KMS-11 (cell line): ENCODE measurements around the gene ROS1.

Source experiments
- H2AFZ ChIP-seq: fragments of 200-600 bp; sonication (generic); 2 replicates; pipeline ENCODE4 v1.6.1; 2016; ENCODE audit warnings: antibody characterized with exemption, mixed run types, low read depth
- H3K27ac ChIP-seq: fragments of 200-600 bp; sonication (generic); 2 replicates; pipeline ENCODE4 v1.6.1; 2016; ENCODE audit warnings: mild to moderate bottlenecking, mixed run types
- H3K27me3 ChIP-seq: fragments of 200-600 bp; sonication (generic); 2 replicates; pipeline ENCODE4 v1.6.1; 2017; ENCODE audit warnings: mild to moderate bottlenecking, low read depth, mixed run types, moderate library complexity; ENCODE audit not compliant: insufficient read depth
- H3K36me3 ChIP-seq: fragments of 200-600 bp; sonication (generic); 2 replicates; pipeline ENCODE4 v1.6.1; 2017; ENCODE audit warnings: mild to moderate bottlenecking, mixed run types; ENCODE audit not compliant: insufficient read depth
- H3K4me1 ChIP-seq: fragments of 200-600 bp; sonication (generic); 2 replicates; pipeline ENCODE4 v1.6.1; 2016; ENCODE audit warnings: mild to moderate bottlenecking, low read depth, mixed run types; ENCODE audit not compliant: poor library complexity, severe bottlenecking
- H3K4me2 ChIP-seq: fragments of 200-600 bp; sonication (generic); 2 replicates; pipeline ENCODE4 v1.7.0; 2016; ENCODE audit warnings: mild to moderate bottlenecking, mixed run types
- H3K4me3 ChIP-seq: fragments of 200-600 bp; sonication (generic); IDR thresholded peaks from 2 replicates; pipeline ENCODE4 v1.6.1; 2017; ENCODE audit warnings: low read depth, low read length, mixed read lengths; ENCODE audit not compliant: insufficient read depth
- H3K79me2 ChIP-seq: fragments of 200-600 bp; sonication (generic); 2 replicates; pipeline ENCODE4 v1.6.1; 2016; ENCODE audit warnings: low read depth, mixed run types; ENCODE audit not compliant: insufficient read depth
- H3K9ac ChIP-seq: fragments of 200-600 bp; sonication (generic); 2 replicates; pipeline ENCODE4 v1.6.1; 2016; ENCODE audit warnings: mild to moderate bottlenecking, mixed run types
- H4K20me1 ChIP-seq: fragments of 200-600 bp; sonication (generic); 2 replicates; pipeline ENCODE4 v1.6.1; 2016; ENCODE audit warnings: mild to moderate bottlenecking, mixed run types; ENCODE audit not compliant: insufficient read depth
- CTCF ChIP-seq: fragments of 200-600 bp; sonication (generic); conservative IDR thresholded peaks from 2 replicates; pipeline ENCODE4 v1.6.1; 2017; ENCODE audit warnings: low read depth, mild to moderate bottlenecking, antibody characterized with exemption, low read length, moderate library complexity, mixed read lengths

Gene ROS1

GRCh38 chr6:117432273-117432672 lies 6.5 kb upstream of the ROS1 start:
- Histone ChIP-seq H3K79me2 (no peaks in the 10 kb centered on the region), H3K4me3 (no peak overlapping the region), H3K27ac (no peak overlapping the region), H3K4me2 (no peak overlapping the region), H3K4me1 (no peaks in the 10 kb centered on the region), H3K36me3 (no peaks in the 10 kb centered on the region), H2AFZ (no peak overlapping the region), H3K9ac (no peak overlapping the region), H4K20me1 (no peaks in the 10 kb centered on the region), H3K27me3 (no peaks in the 10 kb centered on the region)
- TF ChIP-seq CTCF = no peak

GRCh38 chr6:117423754-117424153 lies 2.0 kb downstream of the ROS1 start:
- Histone ChIP-seq H3K4me1 (no peaks in the 10 kb centered on the region), H4K20me1 (no peaks in the 10 kb centered on the region), H3K9ac (no peak overlapping the region), H3K36me3 (no peaks in the 10 kb centered on the region), H3K4me2 (no peak overlapping the region), H3K79me2 (no peaks in the 10 kb centered on the region), H3K27me3 (no peaks in the 10 kb centered on the region), H3K27ac (no peak overlapping the region), H2AFZ (no peak overlapping the region), H3K4me3 (no peak overlapping the region)
- TF ChIP-seq CTCF = no peak

GRCh38 chr6:117418320-117418719 lies 7.4 kb downstream of the ROS1 start:
- TF ChIP-seq CTCF = no peak
- no peak overlapping the region for H3K4me2 ChIP-seq
- no peak overlapping the region for H3K27ac ChIP-seq
- H3K36me3 ChIP-seq = no peaks in the 10 kb centered on the region
- no peak overlapping the region for H2AFZ ChIP-seq
- H3K4me1 ChIP-seq = no peaks in the 10 kb centered on the region
- no peak overlapping the region for H3K9ac ChIP-seq
- H3K79me2 ChIP-seq = no peaks in the 10 kb centered on the region
- H4K20me1 ChIP-seq = no peaks in the 10 kb centered on the region
- no peak overlapping the region for H3K4me3 ChIP-seq
- no peaks in the 10 kb centered on the region for H3K27me3 ChIP-seq

GRCh38 chr6:117417851-117418250 lies 7.9 kb downstream of the ROS1 start:
- no peaks in the 10 kb centered on the region for H3K36me3 ChIP-seq
- TF ChIP-seq CTCF = no peak
- no peaks in the 10 kb centered on the region for H3K79me2 ChIP-seq
- no peaks in the 10 kb centered on the region for H4K20me1 ChIP-seq
- no peak overlapping the region for H3K27ac ChIP-seq
- H3K27me3 ChIP-seq = no peaks in the 10 kb centered on the region
- no peak overlapping the region for H2AFZ ChIP-seq
- no peak overlapping the region for H3K9ac ChIP-seq
- H3K4me1 ChIP-seq = no peaks in the 10 kb centered on the region
- no peak overlapping the region for H3K4me3 ChIP-seq
- no peak overlapping the region for H3K4me2 ChIP-seq

- TF ChIP-seq CTCF = no peak
Measured at GRCh38 chr6:117414770-117415169, 11.0 kb downstream of the ROS1 start.

More at GRCh38 chr6:117414770-117415169, 11.0 kb downstream of the ROS1 start:
- Histone ChIP-seq H2AFZ (no peak overlapping the region), H4K20me1 (no peaks in the 10 kb centered on the region), H3K4me3 (no peak overlapping the region), H3K9ac (no peak overlapping the region), H3K4me2 (no peak overlapping the region), H3K36me3 (no peaks in the 10 kb centered on the region), H3K4me1 (no peaks in the 10 kb centered on the region), H3K79me2 (no peaks in the 10 kb centered on the region), H3K27ac (no peak overlapping the region), H3K27me3 (no peaks in the 10 kb centered on the region)
